Activated naive CD4-positive, alpha-beta T cell treated with Interleukin-2 at 50 U/mL for 16 hours (primary cell): Measurements from ENCODE around the gene NLRP9.

Experiments
- DNase-seq: peaks from one replicate; pipeline ENCODE4 v3.0.0-alpha.2; 2020

The NLRP9 gene

GRCh38 chr19:55670280-55671053, 67.7 kb downstream of the NLRP9 start:
- no peak for DNase-seq

- DNase-seq: no peak
Measured at GRCh38 chr19:55669418-55670279, 68.6 kb downstream of the NLRP9 start.

- DNase-seq: no peak
Measured at GRCh38 chr19:55668603-55669348, 69.4 kb downstream of the NLRP9 start.

GRCh38 chr19:55667958-55668357, 70.2 kb downstream of the NLRP9 start:
- no peak for DNase-seq

- no peak for DNase-seq
Measured at GRCh38 chr19:55667511-55667910, 70.7 kb downstream of the NLRP9 start.

GRCh38 chr19:55667006-55667381, 71.2 kb downstream of the NLRP9 start:
- DNase-seq: no peak

GRCh38 chr19:55666343-55667005, 71.7 kb downstream of the NLRP9 start:
- no peak for DNase-seq

GRCh38 chr19:55663846-55664536, 74.2 kb downstream of the NLRP9 start:
- DNase-seq: no peak

- DNase-seq: no peak
Measured at GRCh38 chr19:55661826-55662225, 76.4 kb downstream of the NLRP9 start.

- no peak for DNase-seq
Measured at GRCh38 chr19:55660991-55661390, 77.2 kb downstream of the NLRP9 start.

GRCh38 chr19:55660404-55660803, 77.8 kb downstream of the NLRP9 start:
- DNase-seq: no peak

GRCh38 chr19:55659822-55660221, 78.4 kb downstream of the NLRP9 start:
- no peak for DNase-seq

- DNase-seq: no peak
Measured at GRCh38 chr19:55658846-55659459, 79.2 kb downstream of the NLRP9 start.
